ENCODE results near the gene INPP5D.

GRCh38 chr2:233165543-233165894 is 105.4 kb downstream of the INPP5D start:
- TF ChIP-seq CTCF (IDR thresholded peaks at IDR 0.05; ENCODE audit: insufficient read depth, low read depth, low read length) (no peak), EZH2 (IDR thresholded peaks at IDR 0.05; ENCODE audit: insufficient read depth, low read length) (no peak)
